ENCODE results near the gene ZFP69B. TPM values are rescaled to one million over a fixed set of nuclear protein-coding genes. Genes with fewer than 3 reads are reported as not detected.

The ZFP69B gene
- polyA plus RNA-seq (2012; ENCODE audit: insufficient read depth, insufficient read length), result 7.9 TPM

DNA sequence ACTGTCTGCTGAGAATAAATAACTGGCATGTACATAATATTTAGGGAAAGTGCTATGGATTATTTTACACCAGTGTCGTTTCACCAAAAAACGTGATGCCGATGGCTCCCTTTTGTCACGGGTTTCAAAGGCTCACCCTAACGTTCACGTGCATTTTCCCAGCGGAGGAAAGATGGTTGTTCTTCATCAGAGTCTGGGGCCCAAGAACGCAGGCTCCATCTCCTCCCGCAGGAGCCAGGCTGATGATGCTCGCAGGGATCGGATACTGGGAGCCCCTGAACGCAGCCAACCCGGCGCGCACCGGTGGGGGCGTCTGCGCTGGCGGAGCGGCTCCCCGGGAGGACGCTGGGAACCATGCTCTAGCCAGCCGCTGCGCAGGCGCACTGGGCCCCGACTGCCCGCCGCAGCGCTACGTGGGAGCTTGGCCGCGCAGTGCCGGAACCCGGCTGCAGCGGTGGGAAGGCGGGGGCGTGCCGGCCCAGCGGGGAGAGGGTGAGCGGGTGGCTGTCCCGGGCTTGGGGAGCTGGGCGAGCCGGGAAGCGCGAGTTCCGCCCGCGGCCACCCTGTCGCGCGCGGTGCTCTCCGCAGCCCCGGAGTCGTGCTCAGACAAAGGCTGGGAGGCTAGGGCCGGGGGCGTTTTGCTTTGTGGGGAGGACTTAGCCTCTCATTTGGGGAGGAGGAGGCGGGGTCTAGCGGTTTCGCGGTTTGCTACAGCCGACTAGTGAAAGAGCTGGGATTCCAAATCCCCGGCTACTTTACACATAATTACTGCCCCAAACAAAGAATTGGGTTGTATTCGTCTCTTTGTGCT lies at the start of gene ZFP69B:
TSS of gene ZFP69B (plus strand) at position 793 of the 811 bp plus-strand sequence. CDS start 486 bp downstream, outside the sequence.
- DNase-seq (ENCODE audit: low read depth, low spot score), result peak; percentile 79
- H3K4me3 ChIP-seq (ENCODE audit: low read length), result peak within 1 kb of the TSS; percentile 53

DNA sequence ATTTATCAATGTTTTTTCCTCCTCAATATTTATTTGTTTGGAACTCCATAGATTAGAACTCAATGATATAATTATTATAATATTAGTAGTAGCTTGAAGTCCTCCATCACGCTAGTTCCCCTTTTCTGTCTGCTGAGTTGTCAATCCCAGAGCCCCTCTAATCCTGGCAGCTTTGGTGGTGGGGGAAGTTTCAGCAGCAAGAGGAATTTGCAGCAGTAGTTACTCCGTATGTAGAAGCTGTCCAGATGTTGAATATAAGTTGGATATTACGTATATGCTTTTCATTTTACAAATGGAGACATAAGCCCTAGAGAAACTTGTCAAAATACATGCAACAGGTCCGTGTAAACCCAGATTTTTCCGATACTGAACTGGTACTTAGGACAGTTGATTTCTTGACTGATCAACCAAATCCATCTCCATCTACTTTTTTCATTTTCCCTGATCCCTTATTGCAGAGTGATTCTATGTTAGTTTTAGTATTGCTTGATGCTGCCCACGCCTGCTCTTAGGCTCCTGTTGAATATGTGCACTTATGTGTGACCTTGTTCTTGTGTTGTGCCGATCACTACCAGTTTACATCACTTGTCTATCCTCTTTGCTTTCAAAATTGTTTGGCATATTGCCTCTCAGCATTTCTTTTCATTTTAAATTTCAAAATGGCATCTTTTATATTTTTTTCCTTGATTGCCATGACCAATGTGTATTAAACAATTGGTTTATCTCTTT lies 48.6 kb upstream of the ZFP69B start:
- H3K4me3 ChIP-seq (ENCODE audit: low read length), result no peak overlapping the region
- DNase-seq (ENCODE audit: low read depth, low spot score), result no peak

DNA sequence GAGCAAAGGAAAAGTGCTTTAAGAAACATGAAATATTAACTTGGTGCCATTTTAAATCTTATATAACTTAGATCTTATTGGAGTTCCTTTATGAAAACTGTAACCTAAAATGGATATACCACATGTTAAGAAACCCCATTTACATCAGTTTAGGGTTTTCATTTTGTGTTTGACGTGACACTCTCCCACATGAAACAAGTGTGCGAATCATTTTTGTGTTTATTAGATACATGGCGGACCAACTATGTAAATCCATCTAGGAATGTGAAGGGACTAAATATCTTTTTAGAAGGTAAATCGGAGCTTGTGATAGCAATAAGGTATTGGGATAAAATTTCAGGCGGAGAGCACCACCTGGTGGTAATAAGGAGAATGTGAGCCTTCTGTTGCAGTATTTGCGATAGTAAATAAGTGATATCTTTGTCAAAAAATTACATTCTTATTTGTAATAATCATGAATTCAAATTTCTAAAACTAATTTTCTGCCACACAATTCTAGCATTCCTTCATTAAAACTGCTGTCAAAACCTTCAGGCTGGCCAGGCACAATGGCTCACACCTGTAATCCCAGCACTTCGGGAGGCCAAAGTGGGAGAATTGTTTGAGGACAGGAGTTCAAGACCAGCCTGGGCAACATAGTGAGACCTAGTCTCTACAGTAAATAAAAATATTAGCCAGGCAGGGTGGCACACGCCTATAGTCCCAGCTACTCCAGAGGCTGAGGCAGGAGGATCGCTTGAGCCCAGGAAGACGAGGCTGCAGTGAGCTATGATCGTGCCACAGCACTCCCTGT lies 45.4 kb upstream of the ZFP69B start:
- DNase-seq (ENCODE audit: low read depth, low spot score), result peak; percentile 68
- no peak overlapping the region for H3K4me3 ChIP-seq (ENCODE audit: low read length)

DNA sequence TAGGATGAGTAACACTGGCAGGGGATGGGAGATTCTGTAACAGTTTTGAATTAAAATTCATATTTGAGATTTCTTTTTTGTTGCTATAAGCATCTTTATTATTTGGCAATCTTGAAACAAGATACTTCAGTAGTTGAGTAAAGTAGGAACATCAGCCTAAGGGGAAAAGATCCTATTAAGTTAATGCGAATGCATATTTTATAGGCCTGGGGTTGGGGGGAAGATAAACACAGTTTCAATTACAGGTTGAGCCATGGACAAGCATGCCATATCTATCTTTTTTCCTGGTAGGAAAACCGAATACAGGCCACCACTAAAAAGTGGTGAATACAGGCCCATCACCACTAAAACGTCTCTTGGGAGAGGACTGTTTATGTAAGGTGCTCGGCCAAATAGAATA lies 44.5 kb upstream of the ZFP69B start:
- no peak for DNase-seq (ENCODE audit: low read depth, low spot score)
- no peak overlapping the region for H3K4me3 ChIP-seq (ENCODE audit: low read length)

DNA sequence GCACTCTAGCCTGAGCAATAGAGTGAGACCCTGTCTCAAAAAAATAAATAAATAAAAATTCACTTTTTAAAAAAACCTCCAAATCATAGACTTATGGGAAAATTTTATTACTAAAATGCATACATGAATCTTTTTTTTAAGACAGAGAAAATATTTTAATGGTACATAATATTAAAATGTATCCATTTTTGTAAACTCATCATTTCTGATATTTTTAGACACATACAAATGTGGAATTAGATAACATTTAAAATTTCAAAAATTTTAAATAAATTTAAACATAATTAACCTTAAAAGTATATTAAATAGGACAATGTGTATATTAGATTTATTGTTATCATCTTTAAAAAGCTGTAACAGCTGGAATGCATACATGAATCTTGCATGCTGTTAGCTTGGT lies 42.8 kb upstream of the ZFP69B start:
- no peak for DNase-seq (ENCODE audit: low read depth, low spot score)

DNA sequence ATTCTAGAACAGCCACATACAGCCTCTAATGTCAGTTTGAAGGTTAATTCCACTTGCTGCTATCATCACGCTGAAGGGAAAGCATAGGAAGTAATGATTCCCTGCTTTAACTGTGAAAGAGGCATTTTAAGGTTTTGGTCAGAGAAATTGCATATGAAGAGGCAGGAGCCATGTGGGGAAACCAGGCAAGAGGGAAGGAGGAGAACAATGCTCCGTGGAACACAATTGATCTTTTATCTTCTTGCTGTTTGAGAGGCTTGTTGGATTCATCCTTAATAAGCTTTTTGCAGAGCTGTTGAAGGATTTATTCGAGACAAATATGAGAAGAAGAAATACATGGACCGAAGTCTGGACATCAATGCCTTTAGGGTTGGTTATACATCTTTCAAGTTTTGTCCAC lies 40.8 kb upstream of the ZFP69B start:
- DNase-seq (ENCODE audit: low read depth, low spot score), result no peak
- no peak overlapping the region for H3K4me3 ChIP-seq (ENCODE audit: low read length)

More for the DNA sequence above, 42.8 kb upstream of the ZFP69B start:
- H3K4me3 ChIP-seq (ENCODE audit: low read length), result no peak overlapping the region

DNA sequence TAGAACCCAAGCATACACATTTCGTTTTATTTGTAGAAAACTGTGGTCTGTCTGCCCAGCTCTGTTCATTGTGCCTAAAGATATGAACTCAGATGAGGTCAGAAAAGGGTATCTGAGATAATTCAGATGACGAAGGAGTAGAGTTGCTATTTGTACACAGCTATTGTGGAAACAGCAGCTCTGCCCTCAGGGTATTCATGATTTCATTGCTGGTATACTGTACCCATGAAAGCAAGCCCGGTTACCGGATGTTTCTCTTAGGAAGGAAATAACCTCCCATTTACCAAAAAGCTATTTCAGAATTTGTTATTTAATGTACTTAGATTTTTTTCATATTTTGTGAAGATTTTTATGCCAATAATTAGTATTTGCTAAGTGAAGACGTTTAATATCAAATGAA lies 39.0 kb upstream of the ZFP69B start:
- DNase-seq (ENCODE audit: low read depth, low spot score), result no peak
- no peak overlapping the region for H3K4me3 ChIP-seq (ENCODE audit: low read length)

DNA sequence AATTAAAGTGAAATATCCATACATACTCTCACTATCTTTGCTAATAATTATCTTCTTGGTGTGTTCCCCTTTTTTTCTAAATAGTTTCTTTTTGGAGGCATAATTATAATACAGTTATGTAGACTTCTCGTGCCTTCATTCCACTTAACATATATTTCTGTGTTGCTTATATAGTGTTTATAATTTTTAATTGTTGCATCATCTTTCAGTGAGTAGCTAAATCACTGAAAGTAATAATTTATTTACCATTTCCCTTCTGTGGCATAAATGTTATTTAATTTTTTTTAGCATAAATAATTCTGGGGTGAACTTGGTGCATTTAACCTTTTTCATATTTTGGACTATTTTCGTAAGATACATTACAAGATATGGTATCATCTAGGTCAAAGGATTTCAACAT lies 38.4 kb upstream of the ZFP69B start:
- DNase-seq (ENCODE audit: low read depth, low spot score), result no peak
- no peak overlapping the region for H3K4me3 ChIP-seq (ENCODE audit: low read length)

DNA sequence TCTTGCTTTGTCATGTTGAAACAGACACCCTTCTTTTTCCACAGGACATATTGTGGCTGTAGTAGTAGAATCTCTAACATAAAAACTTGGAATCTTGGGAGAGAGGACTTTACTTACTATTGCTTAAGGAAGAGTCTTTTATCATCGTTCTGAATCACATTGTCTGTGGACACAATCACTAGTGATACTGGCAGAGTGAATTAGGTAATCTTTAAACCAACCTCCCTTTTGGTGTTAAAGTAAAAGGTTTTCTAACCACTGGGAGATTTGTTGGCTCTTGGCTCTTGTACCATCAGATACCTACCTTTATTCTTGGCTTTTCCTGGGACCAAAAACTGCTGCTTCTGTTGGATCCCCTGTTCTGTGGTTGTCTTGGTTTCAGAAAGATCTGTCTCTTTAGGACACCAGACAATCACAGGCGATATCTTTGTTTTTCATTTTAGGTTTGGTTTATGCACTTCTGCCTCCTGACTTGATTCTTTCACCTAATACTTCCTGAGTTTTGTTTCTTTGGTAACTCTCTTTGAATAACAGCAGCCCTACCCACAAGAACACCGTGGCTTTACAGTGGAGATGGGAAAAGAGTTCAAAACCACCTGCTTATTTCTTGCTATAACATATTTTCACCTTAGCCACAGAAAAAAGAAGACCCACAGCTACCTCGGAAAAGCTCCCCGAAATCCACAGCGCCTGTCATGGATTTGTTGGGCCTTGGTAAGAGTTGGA lies 36.6 kb upstream of the ZFP69B start:
- no peak overlapping the region for H3K4me3 ChIP-seq (ENCODE audit: low read length)
- DNase-seq (ENCODE audit: low read depth, low spot score), result peak; percentile 27

DNA sequence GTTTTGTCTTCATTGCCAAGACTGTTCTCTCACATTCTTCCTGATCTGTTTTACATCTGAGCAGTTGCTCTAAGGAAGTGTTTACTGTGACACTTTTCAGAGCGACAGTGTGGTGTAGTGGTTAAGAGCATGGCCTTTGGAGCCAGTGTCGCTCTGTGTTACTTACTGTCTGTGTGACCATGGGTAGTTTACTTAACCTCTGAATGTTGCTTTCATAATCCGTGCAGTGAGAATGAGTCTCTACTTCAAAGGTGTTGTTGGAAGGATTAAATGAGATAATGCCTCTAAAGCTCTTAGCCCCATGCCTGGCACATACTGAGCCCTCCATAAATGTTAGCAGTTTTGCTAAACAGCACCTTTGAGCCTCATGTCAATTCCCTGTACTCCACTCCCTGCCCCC lies 35.9 kb upstream of the ZFP69B start:
- DNase-seq (ENCODE audit: low read depth, low spot score), result no peak
- H3K4me3 ChIP-seq (ENCODE audit: low read length), result no peak overlapping the region

DNA sequence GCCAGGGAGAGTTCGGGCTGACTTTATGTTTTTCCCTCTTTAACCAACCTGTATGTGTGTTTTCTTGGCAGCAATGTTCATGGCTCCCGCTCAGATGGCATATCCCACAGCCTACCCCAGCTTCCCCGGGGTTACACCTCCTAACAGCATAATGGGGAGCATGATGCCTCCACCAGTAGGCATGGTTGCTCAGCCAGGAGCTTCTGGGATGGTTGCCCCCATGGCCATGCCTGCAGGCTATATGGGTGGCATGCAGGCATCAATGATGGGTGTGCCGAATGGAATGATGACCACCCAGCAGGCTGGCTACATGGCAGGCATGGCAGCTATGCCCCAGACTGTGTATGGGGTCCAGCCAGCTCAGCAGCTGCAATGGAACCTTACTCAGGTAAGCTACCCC lies 33.6 kb upstream of the ZFP69B start:
- H3K4me3 ChIP-seq (ENCODE audit: low read length), result no peak overlapping the region
- DNase-seq (ENCODE audit: low read depth, low spot score), result no peak

DNA sequence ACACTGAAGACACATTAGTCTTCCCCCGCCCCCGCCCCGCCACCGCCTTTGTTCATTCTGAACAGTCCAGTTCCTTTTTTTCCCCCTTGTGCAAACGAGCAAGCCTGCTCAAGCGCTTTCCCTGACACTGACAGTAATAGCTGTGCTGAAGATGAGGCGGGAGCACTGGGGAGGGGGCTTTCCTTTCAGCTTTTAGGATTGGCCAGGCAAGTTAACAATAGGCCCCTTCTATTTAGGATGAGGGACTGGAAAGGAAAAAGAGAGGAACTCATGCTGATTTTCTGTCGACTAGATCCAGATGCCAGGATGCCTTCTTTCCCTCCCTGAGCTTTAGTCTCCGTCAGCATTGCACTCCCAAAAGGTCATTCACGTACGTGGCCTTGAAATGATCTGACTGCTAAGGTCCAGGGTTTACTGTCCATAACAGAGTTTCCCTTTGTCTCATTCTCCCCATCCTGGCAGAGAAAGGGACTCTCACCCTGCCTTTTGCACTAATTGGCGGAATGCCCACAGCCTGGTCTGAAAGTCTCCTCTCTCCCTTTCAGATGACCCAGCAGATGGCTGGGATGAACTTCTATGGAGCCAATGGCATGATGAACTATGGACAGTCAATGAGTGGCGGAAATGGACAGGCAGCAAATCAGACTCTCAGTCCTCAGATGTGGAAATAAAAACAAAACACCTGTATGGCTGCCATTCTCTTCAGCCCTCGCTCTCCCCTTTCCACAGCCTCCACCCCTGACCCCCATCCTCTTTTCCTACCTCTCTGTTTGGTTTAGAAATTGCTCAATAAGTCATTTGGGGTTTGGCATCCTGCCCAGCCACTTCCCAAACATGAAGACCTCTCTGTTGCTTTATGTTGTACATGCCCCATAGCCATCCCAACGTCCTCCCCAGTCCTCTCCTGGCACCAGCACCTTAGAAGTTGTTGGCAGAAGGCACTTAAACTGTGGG lies 28.6 kb upstream of the ZFP69B start:
- no peak overlapping the region for H3K4me3 ChIP-seq (ENCODE audit: low read length)
- DNase-seq (ENCODE audit: low read depth, low spot score), result peak; percentile 31

DNA sequence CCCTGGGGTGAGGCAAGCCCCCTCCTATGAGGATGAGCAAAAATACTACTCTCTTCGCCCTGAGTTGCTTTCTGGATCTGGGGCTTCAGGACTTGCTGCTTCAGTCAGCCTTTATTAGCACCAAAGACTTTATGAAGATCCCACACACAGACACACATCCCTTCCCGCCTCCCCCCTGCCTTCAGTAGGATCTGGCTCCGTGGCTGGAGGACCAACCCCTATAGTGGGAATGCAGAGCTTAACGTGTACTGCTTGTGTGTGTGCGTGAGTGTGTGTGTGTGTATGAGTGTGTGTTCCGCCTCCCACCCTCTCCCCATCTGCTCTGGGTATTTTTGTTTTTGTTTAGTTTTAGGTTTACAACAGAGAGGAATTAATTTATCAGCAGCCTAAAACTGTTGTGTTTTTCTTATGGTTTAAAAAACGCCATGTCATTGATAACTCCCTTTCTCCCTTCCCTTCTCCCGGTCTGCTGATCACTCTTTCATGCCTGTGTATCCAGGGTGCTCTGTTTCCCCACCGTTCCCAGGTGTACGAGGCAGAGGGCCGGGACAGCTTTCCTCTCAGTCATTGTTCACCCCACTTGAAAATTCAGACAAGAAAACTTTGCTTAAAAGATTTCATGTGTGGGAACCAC lies 27.5 kb upstream of the ZFP69B start:
- H3K4me3 ChIP-seq (ENCODE audit: low read length), result no peak overlapping the region
- no peak for DNase-seq (ENCODE audit: low read depth, low spot score)

DNA sequence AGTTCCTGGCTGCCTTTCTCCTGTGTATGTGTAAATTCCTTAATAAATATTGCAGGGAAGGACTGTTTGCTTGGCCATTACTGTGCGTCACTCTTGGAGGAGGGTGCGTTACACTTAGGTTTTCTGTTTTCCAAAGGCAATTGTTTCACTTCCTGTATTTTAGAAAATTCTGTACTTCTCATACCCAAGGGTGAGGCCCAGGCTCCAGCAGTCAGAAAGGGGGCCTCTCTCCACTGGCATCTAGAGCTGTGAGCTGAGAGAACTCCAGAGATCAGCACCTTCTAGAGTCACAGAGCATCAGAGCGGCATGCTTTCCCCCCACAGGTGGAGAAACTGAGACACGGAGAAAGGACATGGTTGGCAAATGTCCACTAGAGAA lies 27.0 kb upstream of the ZFP69B start:
- no peak for DNase-seq (ENCODE audit: low read depth, low spot score)
- H3K4me3 ChIP-seq (ENCODE audit: low read length), result no peak overlapping the region

DNA sequence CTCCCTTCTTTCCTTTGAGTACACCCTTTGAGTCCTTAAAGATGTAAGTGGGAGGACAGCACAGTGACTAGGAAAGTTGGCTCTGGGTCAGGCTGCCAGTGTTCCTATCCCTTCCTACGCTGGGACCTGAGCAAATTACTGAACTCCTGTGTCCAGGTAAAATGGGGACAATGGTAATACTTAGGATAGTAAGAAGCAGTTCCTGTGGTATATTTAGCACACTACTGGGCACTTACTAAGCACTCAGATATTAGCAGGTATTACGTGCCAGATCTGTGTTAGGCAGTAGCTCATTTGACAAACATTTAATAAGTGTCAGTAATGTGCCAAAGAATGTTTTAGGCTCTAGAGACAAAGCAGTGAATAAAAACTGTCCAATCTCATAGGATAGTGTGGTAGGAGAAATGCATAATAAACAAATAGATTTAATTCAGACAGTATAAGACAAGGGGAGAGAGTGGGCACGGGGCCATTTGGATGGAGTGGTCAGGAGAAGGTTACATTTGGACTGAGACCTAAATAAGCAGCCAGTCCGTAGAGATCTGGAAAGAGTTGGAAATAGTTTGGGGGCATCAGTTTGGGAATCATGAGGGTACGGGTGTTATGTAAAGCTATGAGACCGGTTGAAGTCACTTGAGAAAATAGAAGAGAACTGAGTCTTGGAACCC lies 26.2 kb upstream of the ZFP69B start:
- DNase-seq (ENCODE audit: low read depth, low spot score), result no peak

DNA sequence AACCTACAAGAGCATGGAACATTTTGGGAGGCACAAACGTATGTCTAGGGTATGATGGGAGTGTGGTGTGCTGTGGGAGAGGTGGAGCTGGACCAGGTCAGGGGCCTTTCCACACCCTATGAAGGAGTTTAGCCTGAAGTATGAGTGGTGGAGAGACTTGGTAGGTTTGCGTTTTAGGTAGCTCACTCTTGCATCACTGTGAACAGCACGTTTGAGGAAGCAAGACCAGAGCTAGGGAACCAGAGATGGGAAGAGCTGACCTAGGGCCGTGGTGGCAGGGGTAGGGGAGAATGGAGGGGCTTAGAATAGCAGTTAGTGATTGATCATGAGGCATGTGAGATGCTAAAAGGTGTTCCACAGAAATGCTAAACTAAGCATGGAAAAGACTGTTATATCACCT lies 25.1 kb upstream of the ZFP69B start:
- H3K4me3 ChIP-seq (ENCODE audit: low read length), result no peak overlapping the region
- DNase-seq (ENCODE audit: low read depth, low spot score), result no peak

More for the DNA sequence above, 26.2 kb upstream of the ZFP69B start:
- H3K4me3 ChIP-seq (ENCODE audit: low read length), result no peak overlapping the region

DNA sequence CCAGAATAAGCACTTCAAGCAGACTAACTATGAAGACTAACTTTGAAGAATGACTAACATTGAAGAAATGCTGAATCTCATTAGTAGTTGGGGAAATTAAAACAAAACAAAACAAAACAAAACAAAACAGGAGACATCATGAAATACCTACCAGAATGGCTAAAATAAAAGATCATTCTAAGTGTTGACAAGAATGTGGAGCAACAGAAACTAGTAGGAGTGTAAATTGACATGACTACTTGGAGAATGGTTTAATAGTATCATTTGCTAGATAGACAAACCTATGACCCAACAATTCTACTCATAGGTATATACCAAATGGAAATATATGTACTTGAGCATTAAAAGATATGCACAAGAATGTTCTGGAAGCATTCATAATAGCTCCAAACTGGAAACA lies 18.9 kb upstream of the ZFP69B start:
- H3K4me3 ChIP-seq (ENCODE audit: low read length), result no peak overlapping the region
- DNase-seq (ENCODE audit: low read depth, low spot score), result no peak

All from Jurkat, Clone E6-1 (cell line).